IMR-90 (cell line): Measurements from ENCODE around the gene CCM2. TPM values are rescaled to one million over a fixed set of nuclear protein-coding genes. Genes with fewer than 3 reads are reported as not detected.

ENCODE experiments used
- ATAC-seq: fragments of 200-7000 bp; cut with Tn5 transposase; 2 replicates; pipeline ENCODE4 v1.9.1; 2020; ENCODE audit warnings: low read depth, mild to moderate bottlenecking, moderate library complexity
- BruUV-seq: library from RNA; stranded (reverse); fragments of 400-500 nt; replicated peaks from 2 replicates; lab custom pipeline; 2021; lab: Mats Ljungman, UMichigan
- CTCF ChIA-PET: fragments of 300-600 bp; formaldehyde crosslinking; extraction: SDS; loops from one replicate; lab custom pipeline; 2021; ENCODE audit warnings: antibody characterized with exemption; lab: Yijun Ruan, JAX
- POLR2A ChIA-PET: fragments of 300-600 bp; sonication (Branson Sonifier 250); formaldehyde crosslinking; loops from one replicate; lab custom pipeline; 2022; ENCODE audit warnings: antibody characterized with exemption; ENCODE audit not compliant: unreplicated experiment; lab: Charles Lee
- DNase-seq: peaks from one replicate; pipeline ENCODE4 v3.0.0; 2013
- H2AFZ ChIP-seq: replicated peaks from 2 replicates; pipeline ENCODE3; 2013; ENCODE audit warnings: low read length, mild to moderate bottlenecking; ENCODE audit not compliant: poor library complexity
- H2AK5ac ChIP-seq: 2 replicates; pipeline ENCODE4 v1.6.1; 2013; ENCODE audit warnings: low read depth, low read length, inconsistent platforms
- H2AK9ac ChIP-seq: replicated peaks from 2 replicates; pipeline ENCODE3; 2013; ENCODE audit warnings: mild to moderate bottlenecking, low read depth, low read length, moderate library complexity; ENCODE audit not compliant: poor library complexity
- H2BK120ac ChIP-seq: 2 replicates; pipeline ENCODE4 v1.6.1; 2013; ENCODE audit warnings: low read depth, low read length, inconsistent platforms
- H2BK15ac ChIP-seq: 3 replicates; pipeline ENCODE4 v1.6.1; 2013; ENCODE audit warnings: low read depth, low read length, inconsistent platforms
- H2BK20ac ChIP-seq: 2 replicates; pipeline ENCODE4 v1.6.1; 2013; ENCODE audit warnings: low read depth, mild to moderate bottlenecking, inconsistent platforms, low read length, moderate library complexity
- H2BK5ac ChIP-seq: 2 replicates; pipeline ENCODE4 v1.6.1; 2013; ENCODE audit warnings: mild to moderate bottlenecking, low read depth, low read length, inconsistent platforms; ENCODE audit not compliant: poor library complexity, severe bottlenecking
- H3K14ac ChIP-seq: replicated peaks from 2 replicates; pipeline ENCODE4 v1.6.1; 2013; ENCODE audit warnings: low read depth, low read length, inconsistent platforms
- H3K18ac ChIP-seq: 2 replicates; pipeline ENCODE4 v1.6.1; 2013; ENCODE audit warnings: low read depth, low read length, control low read depth
- H3K23ac ChIP-seq: 2 replicates; pipeline ENCODE4 v1.6.1; 2013; ENCODE audit warnings: low read depth, low read length, inconsistent platforms
- H3K27ac ChIP-seq: 2 replicates; pipeline ENCODE4 v1.5.1; 2013; ENCODE audit warnings: mild to moderate bottlenecking, control low read depth, low read length; ENCODE audit not compliant: insufficient read depth
- H3K27me3 ChIP-seq: 2 replicates; pipeline ENCODE4 v1.6.1; 2013; ENCODE audit warnings: low read length; ENCODE audit not compliant: control insufficient read depth, insufficient read depth
- H3K36me3 ChIP-seq: 2 replicates; pipeline ENCODE4 v1.6.1; 2013; ENCODE audit warnings: low read length, mixed read lengths; ENCODE audit not compliant: control insufficient read depth, insufficient read depth
- H3K4ac ChIP-seq: 2 replicates; pipeline ENCODE4 v1.6.1; 2013; ENCODE audit warnings: low read depth, low read length, inconsistent platforms
- H3K4me1 ChIP-seq: 2 replicates; pipeline ENCODE4 v1.6.1; 2013; ENCODE audit warnings: low read length, mixed read lengths; ENCODE audit not compliant: control insufficient read depth, insufficient read depth
- H3K4me2 ChIP-seq: 2 replicates; pipeline ENCODE4 v1.6.1; 2013; ENCODE audit warnings: low read depth, mild to moderate bottlenecking, control low read depth, low read length, moderate library complexity
- H3K4me3 ChIP-seq: 2 replicates; pipeline ENCODE4 v1.5.1; 2013; ENCODE audit warnings: low read depth, mild to moderate bottlenecking, control low read depth, low read length, moderate library complexity; ENCODE audit not compliant: insufficient read depth
- H3K56ac ChIP-seq: 2 replicates; pipeline ENCODE4 v1.6.1; 2013; ENCODE audit warnings: low read length, inconsistent platforms; ENCODE audit not compliant: insufficient read depth; ENCODE audit errors: extremely low read depth
- H3K79me1 ChIP-seq, 2 experiments: 2 replicates each; pipeline ENCODE4 v1.6.1; 2013; ENCODE audit warnings: low read length in 2 of 2, inconsistent platforms in 1 of 2, low read depth in 1 of 2
- H3K9ac ChIP-seq: 2 replicates; pipeline ENCODE4 v1.6.1; 2013; ENCODE audit warnings: low read depth, low read length, control low read depth
- H3K9me1 ChIP-seq: 2 replicates; pipeline ENCODE4 v1.6.1; 2013; ENCODE audit warnings: low read length, inconsistent platforms; ENCODE audit not compliant: insufficient read depth
- H3K9me3 ChIP-seq: 2 replicates; pipeline ENCODE4 v1.6.1; 2013; ENCODE audit warnings: low read length; ENCODE audit not compliant: control insufficient read depth, insufficient read depth
- H4K20me1 ChIP-seq: 2 replicates; pipeline ENCODE4 v1.6.1; 2013; ENCODE audit warnings: low read length, inconsistent platforms; ENCODE audit not compliant: insufficient read depth
- H4K5ac ChIP-seq: 2 replicates; pipeline ENCODE4 v1.6.1; 2013; ENCODE audit warnings: mild to moderate bottlenecking, low read depth, low read length, control low read depth
- H4K8ac ChIP-seq, 2 experiments: 2 replicates each; pipeline ENCODE4 v1.6.1; 2013; ENCODE audit warnings: low read depth in 2 of 2, low read length in 2 of 2, control low read depth in 1 of 2, inconsistent platforms in 1 of 2
- H4K91ac ChIP-seq: 2 replicates; pipeline ENCODE4 v1.6.1; 2013; ENCODE audit warnings: low read depth, low read length, inconsistent platforms; ENCODE audit not compliant: insufficient read depth
- BHLHE40 ChIP-seq: fragments of 150-350 bp; IDR thresholded peaks from 2 replicates; pipeline ENCODE4 v1.6.1; 2016; ENCODE audit warnings: mild to moderate bottlenecking, low read depth, low read length
- CEBPB ChIP-seq: IDR thresholded peaks from 2 replicates; pipeline ENCODE4 v1.6.1; 2012; ENCODE audit warnings: low read depth, low read length, improper control_type of control experiment
- CHD1 ChIP-seq: IDR thresholded peaks from 2 replicates; pipeline ENCODE4 v1.6.1; 2012; ENCODE audit warnings: low read depth, low read length, improper control_type of control experiment
- CTCF ChIP-seq: conservative IDR thresholded peaks from 2 replicates; pipeline ENCODE4 v1.5.1; 2012; ENCODE audit warnings: mild to moderate bottlenecking, low read depth, low read length, improper control_type of control experiment
- ELK1 ChIP-seq: fragments of 150-350 bp; IDR thresholded peaks from 2 replicates; pipeline ENCODE4 v1.6.1; 2016; ENCODE audit warnings: low read depth, mild to moderate bottlenecking, low read length, moderate library complexity, borderline replicate concordance
- FOS ChIP-seq: fragments of 150-350 bp; IDR thresholded peaks from 2 replicates; pipeline ENCODE4 v1.6.1; 2016; ENCODE audit warnings: low read depth, low read length
- MAFK ChIP-seq: IDR thresholded peaks from 2 replicates; pipeline ENCODE4 v1.6.1; 2012; ENCODE audit warnings: low read depth, low read length, improper control_type of control experiment
- MAZ ChIP-seq: IDR thresholded peaks from 2 replicates; pipeline ENCODE4 v1.6.1; 2012; ENCODE audit warnings: low read depth, mild to moderate bottlenecking, low read length, improper control_type of control experiment, moderate library complexity, borderline replicate concordance
- MXI1 ChIP-seq: IDR thresholded peaks from 2 replicates; pipeline ENCODE4 v1.6.1; 2012; ENCODE audit warnings: low read depth, mild to moderate bottlenecking, low read length, moderate library complexity, borderline replicate concordance
- NFE2L2 ChIP-seq: fragments of 150-350 bp; IDR thresholded peaks from 2 replicates; pipeline ENCODE4 v1.6.1; 2016; ENCODE audit warnings: low read depth, mild to moderate bottlenecking, low read length
- POLR2A ChIP-seq: IDR thresholded peaks from 2 replicates; pipeline ENCODE4 v1.6.1; 2012; ENCODE audit warnings: mild to moderate bottlenecking, low read depth, low read length
- RAD21 ChIP-seq: IDR thresholded peaks from 2 replicates; pipeline ENCODE4 v1.6.1; 2012; ENCODE audit warnings: low read length, improper control_type of control experiment
- RCOR1 ChIP-seq: IDR thresholded peaks from 2 replicates; pipeline ENCODE4 v1.6.1; 2012; ENCODE audit warnings: mild to moderate bottlenecking, low read length, improper control_type of control experiment; ENCODE audit not compliant: insufficient replicate concordance
- RFX5 ChIP-seq: IDR thresholded peaks from 2 replicates; pipeline ENCODE4 v1.8.0; 2012; ENCODE audit warnings: low read depth, mild to moderate bottlenecking, low read length, moderate library complexity
- SMC3 ChIP-seq: fragments of 150-350 bp; IDR thresholded peaks from 2 replicates; pipeline ENCODE4 v1.6.1; 2016; ENCODE audit warnings: low read depth, mild to moderate bottlenecking, antibody characterized with exemption, low read length, moderate library complexity
- WGBS, 2 experiments: methylation state at CpG; one replicate each; pipeline versions ENCODE4 v1.1.5 to v1.1.7; 2013; ENCODE audit warnings: missing lambda C conversion rate in 2 of 2; ENCODE audit not compliant: insufficient read length in 1 of 2; ENCODE audit errors: extremely low coverage in 2 of 2; 5-methylcytosine and 5-hydroxymethylcytosine counted together
- dilution Hi-C: fragments of 300-500 bp; cut with HindIII; formaldehyde crosslinking; loops from one replicate; pipeline ENCODE4 v1.14.3; 2018; ENCODE audit warnings: low sequenced_read_pairs; ENCODE audit not compliant: unreplicated experiment
- in situ Hi-C: fragments of 300-500 bp; cut with MboI; formaldehyde crosslinking; loops from 3 replicates; pipeline ENCODE4 v1.14.3; 2019; ENCODE audit warnings: low sequenced_read_pairs, inconsistent platforms, mixed read lengths
- intact Hi-C: fragments of 100-400 bp; cut with micrococcal nuclease; formaldehyde crosslinking; loops from 2 replicates; pipeline ENCODE4 v1.10.0; 2022
- polyA plus RNA-seq, 3 experiments: library from polyadenylated mRNA; depleted of rRNA; stranded (reverse); fragments of >200 nt; gene quantifications; 2 replicates each; pipeline ENCODE4 v1.2.3, GENCODE V29; 2012; ENCODE audit warnings: low replicate concordance in 1 of 3
- total RNA-seq: library from RNA; depleted of rRNA; stranded (reverse); fragments of >200 nt; gene quantifications from 2 replicates; pipeline ENCODE4 v1.2.3, GENCODE V29; 2012
- TF ChIP-seq, protein P1 (sequence below): fragments of 150-350 bp; IDR thresholded peaks from 2 replicates; pipeline ENCODE4 v1.6.1; 2017; ENCODE audit warnings: mild to moderate bottlenecking, antibody characterized with exemption, low read length, low read depth

CCM2 gene
- total and polyA plus RNA-seq, 2 of the 4 experiments (the other 2 are of a cell fraction) = 65.2 to 78.5 TPM

DNA sequence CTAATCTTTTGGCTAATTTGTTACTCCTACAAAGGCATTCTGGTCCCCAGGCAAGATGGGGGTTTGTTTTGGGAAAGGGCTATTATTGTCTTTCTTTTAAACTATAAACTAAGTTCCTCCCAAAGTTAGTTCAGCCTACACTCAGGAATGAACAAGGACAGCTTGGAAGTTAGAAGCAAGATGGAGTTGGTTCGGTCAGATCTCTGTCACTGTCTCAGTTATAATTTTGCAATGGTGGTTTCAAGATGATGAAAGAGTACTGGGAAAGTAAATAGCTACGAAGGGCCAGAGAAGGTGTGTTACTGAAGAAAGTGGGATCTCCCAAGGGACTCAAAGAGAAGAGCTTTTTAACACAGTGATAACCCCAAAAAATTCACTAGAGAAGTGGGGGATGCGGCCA lies 10.9 kb upstream of the CCM2 start:
- no peak for ATAC-seq
- no peak overlapping the region for H4K5ac ChIP-seq
- H3K27me3 ChIP-seq = no peaks in the 10 kb centered on the region
- CTCF ChIA-PET = interaction anchor here (0.6 kb wide), 1 partner anchor 145 kb away, joined by 3 read pairs; no protein-coding TSS in a partner anchor
- peaks cover 12% of the 10 kb centered on the region for H3K36me3 ChIP-seq
- no peak overlapping the region for H3K4ac ChIP-seq
- DNase-seq = no peak
- no peak overlapping the region for H2BK20ac ChIP-seq
- no peak overlapping the region for H3K4me2 ChIP-seq
- no CpG with 5 or more reads among the region's 3 CpGs for WGBS, 2 experiments
- H2BK120ac ChIP-seq = no peak overlapping the region
- no peak overlapping the region for H2BK5ac ChIP-seq
- intact Hi-C loops = no loop called here
- H3K27ac ChIP-seq = no peak overlapping the region
- no peak overlapping the region for H3K18ac ChIP-seq
- H2AK9ac ChIP-seq = no peak overlapping the region
- no peak overlapping the region for H2AK5ac ChIP-seq
- POLR2A ChIA-PET = no interaction called here
- BruUV-seq = no TSS peak
- dilution Hi-C loops = no loop called here
- H2AFZ ChIP-seq = no peak overlapping the region
- peaks cover 12% of the 10 kb centered on the region for H3K4me1 ChIP-seq
- peaks cover 15 to 29% of the 10 kb centered on the region in 2 experiments for H3K79me1 ChIP-seq
- peaks cover 3% of the 10 kb centered on the region for H3K9me1 ChIP-seq
- H3K23ac ChIP-seq = no peak overlapping the region
- peaks cover 16% of the 10 kb centered on the region for H4K20me1 ChIP-seq
- no peak for TF ChIP-seq CTCF
- no peak for TF ChIP-seq CHD1
- TF ChIP-seq ELK1 = no peak
- no peak for TF ChIP-seq RAD21
- no peak for TF ChIP-seq FOS
- no peak for TF ChIP-seq MAFK
- no peak for TF ChIP-seq POLR2A
- TF ChIP-seq MAZ = no peak
- TF ChIP-seq MXI1 = no peak
- TF ChIP-seq NFE2L2 = no peak
- no peak for TF ChIP-seq RCOR1
- no peak for TF ChIP-seq SMC3
- TF ChIP-seq, protein P1, sequence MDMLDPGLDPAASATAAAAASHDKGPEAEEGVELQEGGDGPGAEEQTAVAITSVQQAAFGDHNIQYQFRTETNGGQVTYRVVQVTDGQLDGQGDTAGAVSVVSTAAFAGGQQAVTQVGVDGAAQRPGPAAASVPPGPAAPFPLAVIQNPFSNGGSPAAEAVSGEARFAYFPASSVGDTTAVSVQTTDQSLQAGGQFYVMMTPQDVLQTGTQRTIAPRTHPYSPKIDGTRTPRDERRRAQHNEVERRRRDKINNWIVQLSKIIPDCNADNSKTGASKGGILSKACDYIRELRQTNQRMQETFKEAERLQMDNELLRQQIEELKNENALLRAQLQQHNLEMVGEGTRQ = no peak
- no peak for TF ChIP-seq RFX5
- TF ChIP-seq CEBPB = no peak
- no peak for TF ChIP-seq BHLHE40
- H4K91ac ChIP-seq = no peak overlapping the region
- no peak overlapping the region for H3K9ac ChIP-seq
- H3K9me3 ChIP-seq = no peaks in the 10 kb centered on the region
- H3K56ac ChIP-seq = no peak overlapping the region
- no peak overlapping the region for H3K14ac ChIP-seq
- no peak overlapping the region for H4K8ac ChIP-seq
- in situ Hi-C loops = no loop called here
- no peak overlapping the region for H2BK15ac ChIP-seq
- no peak overlapping the region for H3K4me3 ChIP-seq
